RWPE2 (cell line): ENCODE measurements around the gene TFAP2C.
"Not testable (repeated sequence)": the region's sequence is repeated elsewhere in the genome, so short reads cannot be mapped to it uniquely, and the experiment has no call there.

Source experiments
- ATAC-seq: fragments of 200-7000 bp; cut with Tn5 transposase; 3 replicates; pipeline ENCODE4 v1.9.1; 2021; ENCODE audit warnings: low read depth
- DNase-seq: peaks from one replicate; pipeline ENCODE4 v3.0.0-alpha.2; 2020; ENCODE audit warnings: low spot score
- H3K27ac ChIP-seq: fragments of 450-650 bp; 2 replicates; pipeline ENCODE4 v1.5.1; 2017; ENCODE audit warnings: mild to moderate bottlenecking; ENCODE audit not compliant: poor library complexity, severe bottlenecking
- H3K27me3 ChIP-seq: fragments of 250-450 bp; sonication (Bioruptor Pico); 2 replicates; pipeline ENCODE4 v1.5.1; 2021; ENCODE audit warnings: mild to moderate bottlenecking, moderate library complexity; ENCODE audit not compliant: insufficient read depth, poor library complexity, severe bottlenecking
- H3K36me3 ChIP-seq: fragments of 250-450 bp; sonication (Bioruptor Pico); 2 replicates; pipeline ENCODE4 v1.5.1; 2020; ENCODE audit warnings: low read depth, mild to moderate bottlenecking, moderate library complexity
- H3K4me1 ChIP-seq: fragments of 250-450 bp; sonication (Bioruptor Pico); 2 replicates; pipeline ENCODE4 v1.5.1; 2021; ENCODE audit warnings: mild to moderate bottlenecking, moderate library complexity; ENCODE audit not compliant: insufficient read depth, poor library complexity, severe bottlenecking
- H3K4me3 ChIP-seq: fragments of 250-450 bp; sonication (Bioruptor Pico); 2 replicates; pipeline ENCODE4 v1.5.1; 2021; ENCODE audit warnings: mild to moderate bottlenecking, moderate library complexity; ENCODE audit not compliant: severe bottlenecking
- H3K9me3 ChIP-seq: fragments of 250-450 bp; sonication (Bioruptor Pico); 2 replicates; pipeline ENCODE4 v1.5.1; 2021; ENCODE audit warnings: mild to moderate bottlenecking, moderate library complexity; ENCODE audit not compliant: severe bottlenecking
- CTCF ChIP-seq: fragments of 450-650 bp; IDR thresholded peaks from one replicate; pipeline ENCODE4 v1.5.1; 2017; ENCODE audit warnings: mild to moderate bottlenecking, moderate library complexity; ENCODE audit not compliant: poor library complexity, severe bottlenecking

The TFAP2C gene

DNA sequence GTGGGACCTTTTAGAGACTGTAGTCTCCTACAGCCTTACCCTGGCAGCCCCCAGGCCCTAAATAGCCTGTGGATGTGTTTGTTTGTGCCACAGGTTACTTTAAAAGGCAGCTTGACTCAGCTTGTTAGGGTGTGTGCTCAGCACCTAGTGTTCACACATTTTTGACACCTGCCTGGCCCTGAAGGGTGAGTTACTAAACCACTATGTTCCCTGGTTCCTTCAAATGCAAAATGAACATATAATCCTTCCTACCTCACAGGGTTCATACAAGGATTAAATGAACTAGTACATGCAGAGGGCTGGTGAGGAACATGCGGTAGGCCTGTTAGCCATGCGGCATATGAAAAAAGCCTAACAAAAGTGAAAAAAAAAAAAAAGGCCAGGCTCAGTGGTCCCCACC, 14.9 kb upstream of the TFAP2C start:
- ATAC-seq (0 out of 3 replicates have a peak, but pooled peaks have one; percentile 10), DNase-seq (no peak)
- H3K27ac ChIP-seq, result no peak overlapping the region
- no peak overlapping the region for H3K4me3 ChIP-seq
- H3K9me3 ChIP-seq, result no peaks in the 10 kb centered on the region
- no peaks in the 10 kb centered on the region for H3K4me1 ChIP-seq
- no peaks in the 10 kb centered on the region for H3K36me3 ChIP-seq
- H3K27me3 ChIP-seq, result no peaks in the 10 kb centered on the region
- TF ChIP-seq CTCF, result no peak

DNA sequence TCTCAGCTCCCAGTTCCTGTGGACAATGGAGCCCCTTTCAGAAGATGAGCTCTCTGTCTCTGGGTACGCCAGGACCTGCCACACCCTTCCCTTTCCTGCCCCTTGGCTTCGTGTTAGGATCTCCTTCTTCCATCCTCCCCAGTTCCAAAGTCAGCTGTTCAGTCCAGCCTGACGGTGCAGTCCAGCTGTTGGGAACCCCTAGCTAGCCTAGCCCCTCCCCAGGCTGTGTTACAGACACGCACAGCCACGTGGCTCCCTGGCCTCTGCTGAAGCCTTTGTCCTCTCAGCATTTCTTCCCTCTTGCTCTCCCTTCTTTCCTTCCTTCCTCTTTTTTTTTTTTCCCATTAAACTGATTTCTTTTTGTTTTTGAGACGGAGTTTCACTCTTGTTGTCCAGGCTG, 12.4 kb upstream of the TFAP2C start:
- Histone ChIP-seq H3K27me3 (no peaks in the 10 kb centered on the region), H3K4me3 (no peak overlapping the region), H3K4me1 (no peaks in the 10 kb centered on the region), H3K36me3 (no peaks in the 10 kb centered on the region), H3K9me3 (no peaks in the 10 kb centered on the region), H3K27ac (no peak overlapping the region)
- ATAC-seq (no peak), DNase-seq (no peak)
- TF ChIP-seq CTCF, result no peak

GRCh38 chr20:56617489-56617888, 11.6 kb upstream of the TFAP2C start:
- no peak for TF ChIP-seq CTCF
- Histone ChIP-seq H3K4me3 (no peak overlapping the region), H3K4me1 (no peaks in the 10 kb centered on the region), H3K27me3 (no peaks in the 10 kb centered on the region), H3K9me3 (no peaks in the 10 kb centered on the region), H3K27ac (no peak overlapping the region), H3K36me3 (no peaks in the 10 kb centered on the region)
- DNase-seq (no peak), ATAC-seq (no peak)

DNA sequence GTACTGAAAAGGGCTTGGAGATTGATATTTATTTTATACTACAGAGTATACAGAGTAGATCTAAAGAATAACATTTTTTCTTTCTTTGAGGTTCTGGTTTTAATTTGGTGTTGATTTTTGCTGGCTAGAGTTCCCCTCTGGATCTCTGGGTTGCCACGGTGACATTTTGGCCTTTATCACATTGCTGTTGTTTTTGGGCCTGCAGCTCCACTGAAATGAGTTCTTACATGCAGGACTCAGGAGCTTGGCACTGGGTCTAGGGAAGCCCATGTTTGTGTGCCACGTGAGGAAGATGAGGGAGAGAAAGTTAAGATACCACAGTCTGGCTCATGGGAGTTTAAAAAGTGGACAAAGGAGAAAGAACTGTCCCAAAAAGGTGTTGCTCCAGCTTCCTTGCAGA, 7.4 kb upstream of the TFAP2C start:
- Histone ChIP-seq H3K4me3 (no peak overlapping the region), H3K27me3 (no peaks in the 10 kb centered on the region), H3K4me1 (no peaks in the 10 kb centered on the region), H3K36me3 (no peaks in the 10 kb centered on the region), H3K9me3 (no peaks in the 10 kb centered on the region), H3K27ac (no peak overlapping the region)
- no peak for TF ChIP-seq CTCF
- DNase-seq (no peak), ATAC-seq (no peak)

DNA sequence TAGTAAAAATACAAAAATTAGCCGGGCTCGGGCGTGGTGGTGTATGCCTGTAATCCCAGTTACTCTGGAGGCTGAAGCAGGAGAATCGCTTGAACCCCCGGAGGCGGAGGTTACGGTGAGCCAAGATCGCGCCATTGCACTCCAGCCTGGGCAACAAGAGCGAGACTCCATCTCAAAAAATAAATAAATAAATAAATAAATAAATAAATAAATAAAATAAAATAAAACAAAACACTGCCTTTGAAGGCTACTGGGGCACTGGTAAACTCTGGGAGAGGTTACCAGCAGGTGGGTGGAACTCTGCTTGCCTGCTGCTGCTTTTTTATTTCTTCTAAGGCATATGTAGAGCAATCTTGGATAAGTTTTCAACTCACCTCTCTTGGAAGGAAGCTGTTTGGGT, 5.2 kb upstream of the TFAP2C start:
- H3K4me1 ChIP-seq, DNase-seq, H3K9me3 ChIP-seq, H3K27ac ChIP-seq, H3K4me3 ChIP-seq, H3K27me3 ChIP-seq, H3K36me3 ChIP-seq, ATAC-seq: not testable (repeated sequence)
